ENCODE measurements around the gene ZBTB20.

The ZBTB20 gene

DNA sequence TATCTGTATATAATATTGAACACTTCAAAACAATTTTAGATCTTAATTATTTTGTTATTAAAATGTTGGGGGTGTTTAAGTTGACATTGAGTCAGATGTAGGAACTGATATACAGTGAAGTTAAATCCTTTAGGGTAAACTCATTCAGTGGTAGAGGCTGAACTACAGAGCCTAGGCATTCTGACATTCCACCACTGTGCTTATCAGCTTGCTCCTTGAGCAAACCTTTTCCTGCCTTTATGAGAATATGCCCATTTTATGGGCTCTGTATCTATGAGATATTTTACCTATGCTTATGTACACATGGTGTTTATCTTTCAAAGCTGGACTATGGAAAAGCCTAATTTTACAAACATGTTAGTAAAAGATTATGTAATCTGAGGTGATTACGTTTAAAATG, 407.5 kb downstream of the ZBTB20 start:
- TF ChIP-seq, protein P1, sequence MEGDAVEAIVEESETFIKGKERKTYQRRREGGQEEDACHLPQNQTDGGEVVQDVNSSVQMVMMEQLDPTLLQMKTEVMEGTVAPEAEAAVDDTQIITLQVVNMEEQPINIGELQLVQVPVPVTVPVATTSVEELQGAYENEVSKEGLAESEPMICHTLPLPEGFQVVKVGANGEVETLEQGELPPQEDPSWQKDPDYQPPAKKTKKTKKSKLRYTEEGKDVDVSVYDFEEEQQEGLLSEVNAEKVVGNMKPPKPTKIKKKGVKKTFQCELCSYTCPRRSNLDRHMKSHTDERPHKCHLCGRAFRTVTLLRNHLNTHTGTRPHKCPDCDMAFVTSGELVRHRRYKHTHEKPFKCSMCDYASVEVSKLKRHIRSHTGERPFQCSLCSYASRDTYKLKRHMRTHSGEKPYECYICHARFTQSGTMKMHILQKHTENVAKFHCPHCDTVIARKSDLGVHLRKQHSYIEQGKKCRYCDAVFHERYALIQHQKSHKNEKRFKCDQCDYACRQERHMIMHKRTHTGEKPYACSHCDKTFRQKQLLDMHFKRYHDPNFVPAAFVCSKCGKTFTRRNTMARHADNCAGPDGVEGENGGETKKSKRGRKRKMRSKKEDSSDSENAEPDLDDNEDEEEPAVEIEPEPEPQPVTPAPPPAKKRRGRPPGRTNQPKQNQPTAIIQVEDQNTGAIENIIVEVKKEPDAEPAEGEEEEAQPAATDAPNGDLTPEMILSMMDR (conservative IDR thresholded peaks at IDR 0.05; ENCODE audit: low read depth, low read length) = no peak
- H3K4me3 ChIP-seq (ENCODE audit: low read length) = no peak overlapping the region
- DNase-seq (ENCODE audit: low read depth) = no peak

DNA sequence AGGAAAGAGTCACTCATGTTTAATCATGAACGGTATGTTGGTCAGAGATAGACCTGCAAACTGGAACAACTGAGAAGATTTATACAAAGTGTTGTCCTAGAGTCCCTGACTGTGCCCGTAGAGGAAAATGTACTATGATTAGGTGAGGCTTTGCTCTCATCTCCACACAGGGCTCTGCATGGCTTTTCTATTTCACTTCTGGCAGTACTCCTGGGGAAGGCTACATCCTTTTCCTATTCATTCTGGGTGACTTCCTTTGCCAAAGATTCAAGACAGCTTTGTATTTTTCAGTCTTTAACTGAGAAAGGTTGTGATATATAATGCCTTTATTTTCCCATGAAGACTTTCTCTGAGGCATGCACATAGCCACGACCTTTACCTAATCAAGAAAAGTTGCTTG, 414.7 kb downstream of the ZBTB20 start:
- no peak for DNase-seq (ENCODE audit: low read depth)
- H3K4me3 ChIP-seq (ENCODE audit: low read length) = no peak overlapping the region
- TF ChIP-seq, protein P1 (conservative IDR thresholded peaks at IDR 0.05; ENCODE audit: low read depth, low read length) = no peak

DNA sequence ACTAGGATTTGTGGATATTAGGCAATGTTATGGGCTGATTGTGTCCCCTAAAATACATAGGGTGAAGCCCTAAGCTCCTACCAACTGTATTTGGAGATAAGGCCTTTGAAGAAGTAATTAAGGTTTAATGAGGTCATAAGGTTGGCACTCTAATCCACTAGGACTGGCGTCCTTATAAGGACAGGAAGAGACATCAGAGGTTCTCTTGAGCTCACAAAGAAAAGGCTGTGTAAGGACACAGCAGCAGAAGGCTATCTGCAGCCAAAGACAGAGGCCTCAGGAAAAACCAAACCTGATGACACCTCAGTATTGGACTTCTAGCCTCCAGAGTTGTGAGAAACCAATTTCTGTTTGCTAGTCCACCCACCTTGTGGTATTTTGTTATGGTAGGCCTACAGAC, 416.7 kb downstream of the ZBTB20 start:
- TF ChIP-seq, protein P1 (conservative IDR thresholded peaks at IDR 0.05; ENCODE audit: low read depth, low read length) = no peak
- no peak overlapping the region for H3K4me3 ChIP-seq (ENCODE audit: low read length)
- no peak for DNase-seq (ENCODE audit: low read depth)

DNA sequence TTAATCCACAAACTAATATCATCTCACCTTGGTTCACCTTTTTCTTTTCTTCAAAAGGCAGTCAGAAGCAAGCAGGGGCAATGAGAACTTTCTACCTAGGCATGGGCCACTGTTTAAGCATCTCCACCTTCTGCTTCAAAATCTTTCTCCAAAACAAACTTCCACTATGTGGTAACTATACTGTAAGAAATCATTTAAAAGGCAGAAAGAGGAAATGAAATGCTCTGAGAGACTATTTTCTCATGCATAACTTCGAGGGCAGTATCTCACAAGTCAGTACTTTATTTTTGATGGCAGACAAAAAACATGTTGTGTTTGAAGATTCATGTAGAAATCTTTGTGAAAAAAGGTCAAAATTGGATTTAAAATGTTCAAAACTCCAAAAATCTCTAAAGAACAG, 419.7 kb downstream of the ZBTB20 start:
- H3K4me3 ChIP-seq (ENCODE audit: low read length) = no peak overlapping the region
- no peak for DNase-seq (ENCODE audit: low read depth)
- TF ChIP-seq, protein P1 (conservative IDR thresholded peaks at IDR 0.05; ENCODE audit: low read depth, low read length) = no peak

DNA sequence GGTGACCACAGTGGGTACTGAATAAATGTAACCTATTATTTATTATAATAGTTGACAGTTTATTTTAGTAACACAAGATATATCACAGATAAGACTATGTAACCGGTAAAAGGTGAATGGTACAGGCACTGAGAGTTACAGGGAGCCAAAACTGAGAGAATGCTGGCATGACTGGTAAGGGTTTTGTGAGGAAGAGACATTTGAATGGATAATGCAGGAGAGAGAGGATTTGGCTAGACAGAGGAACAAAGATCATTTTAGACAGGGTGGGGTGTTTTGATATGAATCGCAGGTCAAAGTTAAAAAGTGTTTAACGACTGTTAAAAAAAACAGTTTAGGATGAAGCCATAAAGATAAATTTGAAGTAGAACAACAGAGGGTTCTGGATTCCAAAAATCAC, 421.1 kb downstream of the ZBTB20 start:
- TF ChIP-seq, protein P1 (conservative IDR thresholded peaks at IDR 0.05; ENCODE audit: low read depth, low read length) = no peak
- no peak for DNase-seq (ENCODE audit: low read depth)
- no peak overlapping the region for H3K4me3 ChIP-seq (ENCODE audit: low read length)

DNA sequence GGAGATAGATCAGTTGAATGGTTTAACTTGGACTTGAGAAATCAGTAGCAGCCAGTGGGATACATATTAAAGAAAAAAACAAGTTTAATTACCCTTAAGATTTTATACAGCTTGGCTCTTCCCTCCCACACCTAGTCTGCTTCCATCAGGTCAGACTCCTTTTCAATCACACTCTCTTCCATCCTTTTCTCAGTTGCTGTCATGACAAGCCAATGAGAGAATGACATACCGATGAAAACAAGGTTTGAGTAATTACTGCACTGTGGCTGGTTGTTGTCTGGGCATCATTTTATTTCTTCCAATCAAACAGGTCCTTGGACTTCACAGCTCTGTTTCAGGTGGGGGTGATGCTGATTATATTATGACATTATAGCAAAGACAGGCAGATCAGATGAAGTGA, 424.6 kb downstream of the ZBTB20 start:
- TF ChIP-seq, protein P1 (conservative IDR thresholded peaks at IDR 0.05; ENCODE audit: low read depth, low read length) = no peak
- H3K4me3 ChIP-seq (ENCODE audit: low read length) = no peak overlapping the region
- no peak for DNase-seq (ENCODE audit: low read depth)

DNA sequence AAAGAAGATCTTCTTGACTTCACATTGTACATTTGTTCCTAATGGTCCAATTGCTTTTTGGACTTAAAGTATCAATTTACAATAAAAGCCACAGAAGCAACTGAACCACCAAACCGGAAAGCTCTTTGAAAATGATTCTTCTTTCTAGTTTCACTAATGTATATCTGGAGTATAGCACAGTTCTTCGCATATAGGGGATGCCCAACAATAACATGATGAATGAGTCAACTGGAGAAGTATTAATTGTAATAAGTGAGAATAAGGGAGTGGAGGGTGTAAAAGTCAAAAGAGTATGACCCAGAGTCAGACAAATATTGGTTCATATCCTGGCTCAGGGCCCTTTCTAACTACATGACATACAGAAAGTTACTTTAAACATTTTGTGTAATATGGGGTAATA, 425.2 kb downstream of the ZBTB20 start:
- TF ChIP-seq, protein P1 (conservative IDR thresholded peaks at IDR 0.05; ENCODE audit: low read depth, low read length) = no peak
- H3K4me3 ChIP-seq (ENCODE audit: low read length) = no peak overlapping the region
- DNase-seq (ENCODE audit: low read depth) = no peak
